K562 (cell line): ENCODE measurements around the gene CNGA3. TPM values are rescaled to one million over a fixed set of nuclear protein-coding genes. Genes with fewer than 3 reads are reported as not detected.

ENCODE experiments used
- BACH1 ChIP-seq: fragments of 200-800 bp; sonication (Bioruptor generic); IDR thresholded peaks from 2 replicates; pipeline ENCODE4 v1.6.1; 2016; ENCODE audit warnings: missing genetic modification characterization, missing compliant biosample characterization
- BRCA1 ChIP-seq, 2 experiments: fragments of 450-650 bp in 1 of 2; sonication (generic) in 1 of 2; formaldehyde crosslinking in 1 of 2; IDR thresholded peaks; 2 replicates each; pipeline versions ENCODE4 v1.5.0 to v1.6.1; 2017 to 2020; ENCODE audit warnings: mild to moderate bottlenecking in 1 of 2, missing genetic modification reagents in 1 of 2
- BRD4 ChIP-seq: fragments of 200-600 bp; sonication (generic); IDR thresholded peaks from 2 replicates; pipeline ENCODE4 v1.6.1; 2017; ENCODE audit warnings: inconsistent platforms
- CEBPB ChIP-seq: fragments of 450-650 bp; IDR thresholded peaks from 2 replicates; pipeline ENCODE4 v1.6.1; 2016; ENCODE audit warnings: missing genetic modification characterization, missing compliant biosample characterization
- ETV5 ChIP-seq: sonication (generic); formaldehyde crosslinking; IDR thresholded peaks from 2 replicates; pipeline ENCODE4 v1.4.0; 2020; ENCODE audit warnings: low read depth, mild to moderate bottlenecking, missing genetic modification reagents
- HDAC3 ChIP-seq: fragments of 450-650 bp; IDR thresholded peaks from 2 replicates; pipeline ENCODE4 v1.6.1; 2018; ENCODE audit warnings: borderline replicate concordance, mild to moderate bottlenecking, moderate library complexity; ENCODE audit not compliant: partially characterized antibody
- JUND ChIP-seq, 2 experiments: IDR thresholded peaks; 2 replicates in 1 of 2; 3 replicates in 1 of 2; pipeline ENCODE4 v1.6.1; 2011; ENCODE audit warnings: borderline replicate concordance in 2 of 2, low read depth in 2 of 2, low read length in 2 of 2, improper control_type of control experiment in 1 of 2, missing biosample characterization in 1 of 2, missing genetic modification characterization in 1 of 2, missing genetic modification reagents in 1 of 2
- NFIC ChIP-seq: fragments of 450-650 bp; IDR thresholded peaks from 2 replicates; pipeline ENCODE4 v1.6.1; 2017; ENCODE audit warnings: mild to moderate bottlenecking, inconsistent platforms
- NONO ChIP-seq, 2 experiments: fragments of 200-400 bp in 1 of 2; fragments of 450-650 bp in 1 of 2; formaldehyde crosslinking in 1 of 2; IDR thresholded peaks; 2 replicates each; pipeline ENCODE4 v1.6.1; 2017; ENCODE audit warnings: low read depth in 2 of 2, mild to moderate bottlenecking in 2 of 2, moderate library complexity in 2 of 2, low read length in 1 of 2
- PTRF ChIP-seq: fragments of 450-650 bp; IDR thresholded peaks from 2 replicates; pipeline ENCODE4 v1.6.1; 2016; ENCODE audit warnings: mild to moderate bottlenecking, missing genetic modification characterization, missing compliant biosample characterization
- RBBP5 ChIP-seq: fragments of 200-600 bp; sonication (generic); IDR thresholded peaks from 2 replicates; pipeline ENCODE4 v1.6.1; 2012; ENCODE audit warnings: borderline replicate concordance, mild to moderate bottlenecking, low read length, control low read depth, inconsistent platforms; ENCODE audit not compliant: insufficient read depth, poor library complexity, severe bottlenecking
- RBM15 ChIP-seq: fragments of 200-400 bp; formaldehyde crosslinking; IDR thresholded peaks from 2 replicates; pipeline ENCODE4 v1.6.1; 2018; ENCODE audit warnings: mild to moderate bottlenecking, low read length, moderate library complexity; ENCODE audit not compliant: insufficient read depth
- TAF15 ChIP-seq: fragments of 200-400 bp; formaldehyde crosslinking; IDR thresholded peaks from 2 replicates; pipeline ENCODE4 v1.6.1; 2017; ENCODE audit warnings: mild to moderate bottlenecking, low read depth, low read length, moderate library complexity
- TAF7 ChIP-seq: fragments of 450-650 bp; IDR thresholded peaks from 2 replicates; pipeline ENCODE4 v1.6.1; 2016; ENCODE audit warnings: missing genetic modification characterization, missing compliant biosample characterization
- ZBTB11 ChIP-seq, 3 experiments: fragments of 200-800 bp in 1 of 3; fragments of 250-450 bp in 1 of 3; fragments of 450-650 bp in 1 of 3; sonication (Bioruptor Pico) in 1 of 3; sonication (Bioruptor generic) in 1 of 3; formaldehyde crosslinking in 1 of 3; IDR thresholded peaks; 2 replicates each; pipeline versions ENCODE4 v1.6.1 to v1.8.0; 2016 to 2022; ENCODE audit warnings: mild to moderate bottlenecking in 2 of 3, missing genetic modification characterization in 2 of 3, missing compliant biosample characterization in 1 of 3, moderate library complexity in 1 of 3
- ZBTB12 ChIP-seq: fragments of 250-450 bp; sonication (Bioruptor Pico); IDR thresholded peaks from 2 replicates; pipeline ENCODE4 v1.4.0; 2020
- ZSCAN29 ChIP-seq: fragments of 450-650 bp; IDR thresholded peaks from 2 replicates; pipeline ENCODE4 v1.6.1; 2017
- polyA plus RNA-seq, 8 experiments: library from polyadenylated mRNA; depleted of rRNA in 4 of 8; stranded (reverse) in 5 of 8; unstranded in 3 of 8; fragments of >200 nt; fragmentation: Nextera tagmentation in 2 of 8; fragmentation: Illumina TruSeq in 1 of 8; extraction: Ambion mirVana in 2 of 8; extraction: Trizol in 1 of 8; gene quantifications; 2 replicates each; pipeline versions ENCODE4 v1.2.1 to v1.2.3, GENCODE V29; 2011 to 2014; ENCODE audit warnings: inconsistent platforms in 1 of 8, missing spikeins in 1 of 8
- total RNA-seq, 7 experiments: library from RNA; depleted of rRNA in 6 of 7; stranded (reverse); fragments of >200 nt in 6 of 7; fragmentation: Illumina TruSeq in 2 of 7; extraction: Trizol in 2 of 7; gene quantifications; 2 replicates each; pipeline versions ENCODE4 v1.2.1 to v1.2.3, GENCODE V29; 2011 to 2021; ENCODE audit warnings: low replicate concordance in 1 of 7
- TF ChIP-seq, protein P1 (sequence below): sonication (generic); formaldehyde crosslinking; IDR thresholded peaks from 2 replicates; pipeline ENCODE4 v1.8.0; 2022; ENCODE audit warnings: missing genetic modification reagents, mild to moderate bottlenecking, borderline replicate concordance
- TF ChIP-seq, protein P2 (sequence below): fragments of 250-450 bp; sonication (Bioruptor Pico); IDR thresholded peaks from 2 replicates; pipeline ENCODE4 v1.5.0; 2020; ENCODE audit warnings: mild to moderate bottlenecking

The CNGA3 gene
- total and polyA plus RNA-seq, 9 of the 15 experiments (the other 6 are each of a cell fraction or from before 2014, with no cell fraction given) = not detected

DNA sequence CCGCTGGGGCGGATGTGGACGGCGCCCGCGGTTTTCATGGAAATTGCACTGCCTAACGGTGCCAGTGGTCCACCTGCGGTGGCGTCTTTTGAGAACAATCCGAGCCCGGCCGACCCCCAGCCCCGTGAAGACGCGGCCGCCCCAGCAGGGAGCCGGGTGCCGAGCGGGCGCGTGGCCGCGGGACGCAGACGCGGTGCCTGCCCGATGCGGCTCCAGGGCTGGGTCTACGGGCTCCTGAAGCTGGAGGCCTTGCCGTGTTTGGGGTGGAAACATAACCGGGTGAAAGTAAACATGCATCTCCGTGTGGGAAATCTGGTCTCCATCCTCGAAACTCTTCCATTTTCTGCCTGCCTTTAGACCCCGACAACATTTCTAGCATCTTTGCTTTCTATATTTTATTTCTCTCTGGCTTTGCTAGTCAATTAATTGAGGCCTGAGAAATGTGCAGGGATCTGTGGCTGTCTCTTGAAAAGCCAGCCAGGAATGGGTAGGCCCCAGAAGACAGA, 99.0 kb downstream of the CNGA3 start (continued):
- TF ChIP-seq, protein P1, sequence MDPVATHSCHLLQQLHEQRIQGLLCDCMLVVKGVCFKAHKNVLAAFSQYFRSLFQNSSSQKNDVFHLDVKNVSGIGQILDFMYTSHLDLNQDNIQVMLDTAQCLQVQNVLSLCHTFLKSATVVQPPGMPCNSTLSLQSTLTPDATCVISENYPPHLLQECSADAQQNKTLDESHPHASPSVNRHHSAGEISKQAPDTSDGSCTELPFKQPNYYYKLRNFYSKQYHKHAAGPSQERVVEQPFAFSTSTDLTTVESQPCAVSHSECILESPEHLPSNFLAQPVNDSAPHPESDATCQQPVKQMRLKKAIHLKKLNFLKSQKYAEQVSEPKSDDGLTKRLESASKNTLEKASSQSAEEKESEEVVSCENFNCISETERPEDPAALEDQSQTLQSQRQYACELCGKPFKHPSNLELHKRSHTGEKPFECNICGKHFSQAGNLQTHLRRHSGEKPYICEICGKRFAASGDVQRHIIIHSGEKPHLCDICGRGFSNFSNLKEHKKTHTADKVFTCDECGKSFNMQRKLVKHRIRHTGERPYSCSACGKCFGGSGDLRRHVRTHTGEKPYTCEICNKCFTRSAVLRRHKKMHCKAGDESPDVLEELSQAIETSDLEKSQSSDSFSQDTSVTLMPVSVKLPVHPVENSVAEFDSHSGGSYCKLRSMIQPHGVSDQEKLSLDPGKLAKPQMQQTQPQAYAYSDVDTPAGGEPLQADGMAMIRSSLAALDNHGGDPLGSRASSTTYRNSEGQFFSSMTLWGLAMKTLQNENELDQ (CRISPR knock-in tag) = no peak
- peak; percentile 72 for TF ChIP-seq ZSCAN29
- no peak for TF ChIP-seq NONO (IDR thresholded peaks at IDR 0.05; ENCODE audit: low read depth in 2 of 2, low read length in 1 of 2)
- no peak for TF ChIP-seq ZBTB12
- TF ChIP-seq HDAC3 = no peak
- TF ChIP-seq BRCA1 (IDR thresholded peaks at IDR 0.05) = no peak
- TF ChIP-seq BRCA1 (CRISPR knock-in tag; IDR thresholded peaks at IDR 0.05) = no peak
- TF ChIP-seq ZBTB11 (CRISPR knock-in tag; IDR thresholded peaks at IDR 0.05) = peak in 1 of 3 experiments; percentile 34; a peak in 1 of 6 replicates
- TF ChIP-seq, protein P2, sequence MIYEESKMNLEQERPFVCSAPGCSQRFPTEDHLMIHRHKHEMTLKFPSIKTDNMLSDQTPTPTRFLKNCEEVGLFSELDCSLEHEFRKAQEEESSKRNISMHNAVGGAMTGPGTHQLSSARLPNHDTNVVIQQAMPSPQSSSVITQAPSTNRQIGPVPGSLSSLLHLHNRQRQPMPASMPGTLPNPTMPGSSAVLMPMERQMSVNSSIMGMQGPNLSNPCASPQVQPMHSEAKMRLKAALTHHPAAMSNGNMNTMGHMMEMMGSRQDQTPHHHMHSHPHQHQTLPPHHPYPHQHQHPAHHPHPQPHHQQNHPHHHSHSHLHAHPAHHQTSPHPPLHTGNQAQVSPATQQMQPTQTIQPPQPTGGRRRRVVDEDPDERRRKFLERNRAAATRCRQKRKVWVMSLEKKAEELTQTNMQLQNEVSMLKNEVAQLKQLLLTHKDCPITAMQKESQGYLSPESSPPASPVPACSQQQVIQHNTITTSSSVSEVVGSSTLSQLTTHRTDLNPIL (CRISPR knock-in tag) = no peak
- no peak for TF ChIP-seq RBM15
- TF ChIP-seq JUND (IDR thresholded peaks at IDR 0.05; ENCODE audit: borderline replicate concordance, low read depth, low read length) = no peak
- TF ChIP-seq JUND (tag; IDR thresholded peaks at IDR 0.05; ENCODE audit: borderline replicate concordance, low read depth, low read length) = no peak
- no peak for TF ChIP-seq TAF15
- TF ChIP-seq BACH1 (tag) = no peak
- TF ChIP-seq PTRF (tag) = no peak
- peak; percentile 89 for TF ChIP-seq RBBP5
- TF ChIP-seq CEBPB (tag) = no peak
- no peak for TF ChIP-seq NFIC
- no peak for TF ChIP-seq ETV5 (CRISPR knock-in tag)
- no peak for TF ChIP-seq TAF7 (tag)
- TF ChIP-seq BRD4 = no peak
